Mesendoderm (in vitro differentiated cells): ENCODE data around the gene OLFM1. TPM values are rescaled to one million over a fixed set of nuclear protein-coding genes. Genes with fewer than 3 reads are reported as not detected.

Experiments used
- DNase-seq: peaks from one replicate; pipeline ENCODE4 v3.0.0; 2013
- H2AK5ac ChIP-seq: 2 replicates; pipeline ENCODE4 v1.6.1; 2013; ENCODE audit warnings: low read length, inconsistent platforms
- H2BK120ac ChIP-seq: 2 replicates; pipeline ENCODE4 v1.6.1; 2013; ENCODE audit warnings: low read depth, mild to moderate bottlenecking, low read length, moderate library complexity, mixed read lengths
- H2BK15ac ChIP-seq: replicated peaks from 2 replicates; pipeline ENCODE4 v1.6.1; 2013; ENCODE audit warnings: low read depth, mild to moderate bottlenecking, moderate library complexity
- H2BK5ac ChIP-seq: 2 replicates; pipeline ENCODE4 v1.6.1; 2013; ENCODE audit warnings: low read length, inconsistent platforms
- H3K18ac ChIP-seq: 2 replicates; pipeline ENCODE4 v1.6.1; 2013; ENCODE audit warnings: mild to moderate bottlenecking, low read length, mixed read lengths
- H3K23ac ChIP-seq: one replicate; pipeline ENCODE4 v1.6.1; 2013; ENCODE audit warnings: low read length
- H3K27ac ChIP-seq: 2 replicates; pipeline ENCODE4 v1.5.1; 2013; ENCODE audit warnings: low read depth, mild to moderate bottlenecking, inconsistent platforms, low read length, moderate library complexity
- H3K27me3 ChIP-seq: 2 replicates; pipeline ENCODE4 v1.6.1; 2013; ENCODE audit warnings: low read length, control low read depth, mild to moderate bottlenecking, inconsistent platforms; ENCODE audit not compliant: insufficient read depth, poor library complexity
- H3K36me3 ChIP-seq: 2 replicates; pipeline ENCODE4 v1.6.1; 2013; ENCODE audit warnings: low read length, inconsistent platforms; ENCODE audit not compliant: control insufficient read depth, insufficient read depth
- H3K4ac ChIP-seq: one replicate; pipeline ENCODE4 v1.6.1; 2013; ENCODE audit warnings: low read depth, mild to moderate bottlenecking, low read length, moderate library complexity
- H3K4me1 ChIP-seq: 2 replicates; pipeline ENCODE4 v1.6.1; 2013; ENCODE audit warnings: low read depth, low read length, inconsistent platforms; ENCODE audit not compliant: control insufficient read depth
- H3K4me2 ChIP-seq: 2 replicates; pipeline ENCODE4 v1.6.1; 2013; ENCODE audit warnings: low read length
- H3K4me3 ChIP-seq: 2 replicates; pipeline ENCODE4 v1.5.1; 2013; ENCODE audit warnings: mild to moderate bottlenecking, low read length
- H3K56ac ChIP-seq: one replicate; pipeline ENCODE4 v1.6.1; 2013; ENCODE audit warnings: low read length
- H3K79me1 ChIP-seq: 2 replicates; pipeline ENCODE4 v1.6.1; 2013; ENCODE audit warnings: low read length, inconsistent platforms
- H3K79me2 ChIP-seq: 2 replicates; pipeline ENCODE4 v1.6.1; 2013; ENCODE audit warnings: mild to moderate bottlenecking, low read length; ENCODE audit not compliant: control insufficient read depth, insufficient read depth
- H3K9ac ChIP-seq: 2 replicates; pipeline ENCODE4 v1.6.1; 2013; ENCODE audit warnings: low read length, inconsistent platforms
- H4K5ac ChIP-seq: one replicate; pipeline ENCODE4 v1.6.1; 2013; ENCODE audit warnings: low read length
- H4K8ac ChIP-seq: one replicate; pipeline ENCODE4 v1.6.1; 2013; ENCODE audit warnings: low read depth, mild to moderate bottlenecking, control low read depth, low read length, moderate library complexity
- WGBS: extraction: QIAGEN DNeasy Blood & Tissue Kit; methylation state at CpG from one replicate; pipeline ENCODE4 v1.1.7; 2013; ENCODE audit warnings: low lambda C conversion rate, missing lambda C conversion rate; ENCODE audit not compliant: insufficient coverage; ENCODE audit errors: extremely low coverage; 5-methylcytosine and 5-hydroxymethylcytosine counted together
- polyA plus RNA-seq, 2 experiments: library from polyadenylated mRNA; stranded (reverse); fragments of 200-250 nt; gene quantifications; one replicate each; pipeline ENCODE4 v1.2.3, GENCODE V29; 2013

OLFM1 gene
- 14.7 TPM for polyA plus RNA-seq (2013, experiment 1 of 2)
- polyA plus RNA-seq (2013, experiment 2 of 2): 15.0 TPM

- Histone ChIP-seq H2BK5ac (no peak within 1 kb of the TSS), H3K4me1 (no peaks in the 10 kb centered on the region), H3K79me2 (no peaks in the 10 kb centered on the region), H4K8ac (no peak within 1 kb of the TSS), H3K4me2 (peak within 1 kb of the TSS; percentile 80), H3K9ac (peak within 1 kb of the TSS; percentile 72), H3K23ac (no peak within 1 kb of the TSS), H2BK120ac (no peak within 1 kb of the TSS), H2BK15ac (no peak within 1 kb of the TSS), H2AK5ac (no peak within 1 kb of the TSS), H3K4me3 (peak within 1 kb of the TSS; percentile 55), H3K4ac (no peak within 1 kb of the TSS), H3K56ac (peak within 1 kb of the TSS; percentile 85), H3K18ac (peak within 1 kb of the TSS; percentile 7), H3K27ac (no peak within 1 kb of the TSS), H3K79me1 (no peaks in the 10 kb centered on the region), H3K27me3 (peaks cover 6% of the 10 kb centered on the region), H3K36me3 (peaks cover 1% of the 10 kb centered on the region), H4K5ac (no peak within 1 kb of the TSS)
- no CpG with 5 or more reads among the region's 40 CpGs for WGBS
- DNase-seq: peak; percentile 84
Measured at GRCh38 chr9:135087489-135087792, at the start of gene OLFM1. TSS of gene OLFM1 (plus strand) at chr9:135087668. CDS start at chr9:135087990, 322 bp downstream.

- H3K23ac ChIP-seq: no peak overlapping the region
- H3K4me1 ChIP-seq: no peaks in the 10 kb centered on the region
- no peaks in the 10 kb centered on the region for H3K27me3 ChIP-seq
- no peak overlapping the region for H2BK120ac ChIP-seq
- H4K5ac ChIP-seq: no peak overlapping the region
- H3K4me2 ChIP-seq: no peak overlapping the region
- no peak overlapping the region for H2BK15ac ChIP-seq
- H3K27ac ChIP-seq: no peak overlapping the region
- no peak overlapping the region for H3K18ac ChIP-seq
- no peak overlapping the region for H3K4me3 ChIP-seq
- no peaks in the 10 kb centered on the region for H3K79me1 ChIP-seq
- H2AK5ac ChIP-seq: no peak overlapping the region
- no peak overlapping the region for H4K8ac ChIP-seq
- no peaks in the 10 kb centered on the region for H3K36me3 ChIP-seq
- H3K79me2 ChIP-seq: no peaks in the 10 kb centered on the region
- WGBS: no CpG with 5 or more reads among the region's 13 CpGs
- H3K56ac ChIP-seq: no peak overlapping the region
- DNase-seq: no peak
- H2BK5ac ChIP-seq: no peak overlapping the region
- H3K4ac ChIP-seq: no peak overlapping the region
- no peak overlapping the region for H3K9ac ChIP-seq
Measured at GRCh38 chr9:135038331-135038730, 49.1 kb upstream of the OLFM1 start.

- no peak for DNase-seq
- no peak overlapping the region for H2BK15ac ChIP-seq
- no peak overlapping the region for H3K4ac ChIP-seq
- no peak overlapping the region for H3K23ac ChIP-seq
- H3K27me3 ChIP-seq: no peaks in the 10 kb centered on the region
- H3K4me3 ChIP-seq: no peak overlapping the region
- no peak overlapping the region for H3K4me2 ChIP-seq
- no CpG with 5 or more reads among the region's 3 CpGs for WGBS
- H4K5ac ChIP-seq: no peak overlapping the region
- H2BK5ac ChIP-seq: no peak overlapping the region
- H2BK120ac ChIP-seq: no peak overlapping the region
- H4K8ac ChIP-seq: no peak overlapping the region
- no peak overlapping the region for H2AK5ac ChIP-seq
- no peaks in the 10 kb centered on the region for H3K79me2 ChIP-seq
- H3K4me1 ChIP-seq: no peaks in the 10 kb centered on the region
- H3K27ac ChIP-seq: no peak overlapping the region
- no peak overlapping the region for H3K9ac ChIP-seq
- H3K79me1 ChIP-seq: no peaks in the 10 kb centered on the region
- H3K56ac ChIP-seq: no peak overlapping the region
- H3K18ac ChIP-seq: no peak overlapping the region
- H3K36me3 ChIP-seq: no peaks in the 10 kb centered on the region
Measured at GRCh38 chr9:135038826-135039225, 48.6 kb upstream of the OLFM1 start.

GRCh38 chr9:135039266-135039870 is 48.1 kb upstream of the OLFM1 start:
- H2BK15ac ChIP-seq: no peak overlapping the region
- no peaks in the 10 kb centered on the region for H3K36me3 ChIP-seq
- H4K8ac ChIP-seq: no peak overlapping the region
- H2AK5ac ChIP-seq: no peak overlapping the region
- no peaks in the 10 kb centered on the region for H3K4me1 ChIP-seq
- H3K4me2 ChIP-seq: no peak overlapping the region
- no peak overlapping the region for H3K4ac ChIP-seq
- no peak overlapping the region for H3K18ac ChIP-seq
- H3K27me3 ChIP-seq: no peaks in the 10 kb centered on the region
- no peak overlapping the region for H2BK120ac ChIP-seq
- H2BK5ac ChIP-seq: no peak overlapping the region
- no peak for DNase-seq
- no peak overlapping the region for H3K4me3 ChIP-seq
- H3K79me1 ChIP-seq: no peaks in the 10 kb centered on the region
- no CpG with 5 or more reads among the region's 14 CpGs for WGBS
- H3K56ac ChIP-seq: no peak overlapping the region
- no peak overlapping the region for H3K9ac ChIP-seq
- H3K79me2 ChIP-seq: no peaks in the 10 kb centered on the region
- no peak overlapping the region for H3K27ac ChIP-seq
- no peak overlapping the region for H4K5ac ChIP-seq
- H3K23ac ChIP-seq: no peak overlapping the region

GRCh38 chr9:135039916-135040645 is 47.4 kb upstream of the OLFM1 start:
- Histone ChIP-seq H3K4ac (no peak overlapping the region), H2BK120ac (no peak overlapping the region), H3K79me2 (no peaks in the 10 kb centered on the region), H3K4me2 (no peak overlapping the region), H2BK5ac (no peak overlapping the region), H3K27ac (no peak overlapping the region), H3K79me1 (no peaks in the 10 kb centered on the region), H3K27me3 (no peaks in the 10 kb centered on the region), H4K5ac (no peak overlapping the region), H3K4me3 (no peak overlapping the region), H3K4me1 (no peaks in the 10 kb centered on the region), H3K18ac (no peak overlapping the region), H3K9ac (no peak overlapping the region), H4K8ac (no peak overlapping the region), H3K36me3 (no peaks in the 10 kb centered on the region), H2BK15ac (no peak overlapping the region), H3K56ac (no peak overlapping the region), H3K23ac (no peak overlapping the region), H2AK5ac (no peak overlapping the region)
- no CpG with 5 or more reads among the region's 9 CpGs for WGBS
- DNase-seq: no peak
